ENCODE data around the gene DEPP1.

GRCh38 chr10:44969854-44970253 is 8.8 kb downstream of the DEPP1 start:
- TF ChIP-seq ZNF274 (IDR thresholded peaks at IDR 0.05; ENCODE audit: low read depth, low read length) (no peak), YY1 (IDR thresholded peaks at IDR 0.05; ENCODE audit: insufficient read depth, insufficient read length) (no peak)

All from NT2/D1 (cell line).